GM21423 (cell line): ENCODE data around the gene LIMS2.
A peak's percentile ranks its signal among the peaks of the same experiment; 100 is the strongest.

Experiments
- ATAC-seq: cut with Tn5 transposase; IDR thresholded peaks from one replicate; pipeline ENCODE4 v1.9.1; 2021; ENCODE audit warnings: mild to moderate bottlenecking, moderate library complexity; ENCODE audit not compliant: unreplicated experiment

The LIMS2 gene

DNA sequence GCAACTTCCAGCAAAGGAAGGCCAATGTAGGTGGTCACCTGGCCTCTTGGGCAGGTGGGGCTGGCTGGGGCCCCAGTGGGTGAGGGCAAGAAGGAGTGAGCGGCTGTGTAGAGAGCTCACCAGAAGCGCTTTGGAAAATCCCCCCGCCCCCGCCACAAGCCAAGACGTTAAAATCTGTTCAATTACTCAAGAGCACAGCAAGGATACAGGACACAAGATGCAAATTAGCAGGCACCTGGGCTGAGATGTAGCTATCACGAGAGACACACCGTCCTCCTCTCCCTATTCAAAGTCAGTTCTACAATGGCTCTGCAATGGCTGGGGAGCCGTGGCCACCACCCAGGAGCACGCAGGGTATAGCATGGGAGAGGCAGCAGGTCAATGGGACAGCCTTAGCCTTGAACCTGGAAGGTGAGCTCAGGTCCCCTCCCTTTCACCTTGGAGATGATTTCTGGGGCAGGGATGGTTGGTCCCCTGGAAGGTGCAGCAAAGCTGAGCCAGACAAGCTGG lies 67.9 kb downstream of the LIMS2 start:
- ATAC-seq, result no peak

GRCh38 chr2:127606625-127607398 lies 68.5 kb downstream of the LIMS2 start:
- no peak for ATAC-seq

- ATAC-seq, result no peak
These were observed 69.6 kb downstream of the LIMS2 start for GRCh38 chr2:127605691-127606263.

GRCh38 chr2:127604986-127605385 lies 70.3 kb downstream of the LIMS2 start:
- no peak for ATAC-seq

GRCh38 chr2:127599211-127599610 lies 76.1 kb downstream of the LIMS2 start:
- ATAC-seq, result no peak

DNA sequence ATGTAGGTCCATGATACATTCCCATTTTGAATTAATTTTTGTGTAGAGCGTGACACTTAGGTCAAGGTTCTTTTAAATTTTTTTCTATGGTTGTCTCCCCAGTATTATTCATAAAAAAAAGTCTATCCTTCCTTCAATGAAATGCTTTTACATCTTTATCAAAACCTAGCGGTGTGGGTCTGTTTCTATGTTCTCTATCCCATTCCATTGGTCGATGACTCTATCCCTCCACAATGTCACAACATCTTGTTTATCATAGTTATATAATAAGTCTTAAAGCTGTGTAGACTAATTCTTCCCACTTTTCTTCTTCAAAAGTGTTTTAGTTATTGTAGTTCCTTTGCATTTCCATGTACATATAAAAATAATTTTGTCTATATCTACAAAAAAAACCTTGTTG lies 76.6 kb downstream of the LIMS2 start:
- no peak for ATAC-seq

- no peak for ATAC-seq
These were observed 77.3 kb downstream of the LIMS2 start for GRCh38 chr2:127597984-127598380.

- no peak for ATAC-seq
These were observed 78.0 kb downstream of the LIMS2 start for GRCh38 chr2:127597046-127597983.

DNA sequence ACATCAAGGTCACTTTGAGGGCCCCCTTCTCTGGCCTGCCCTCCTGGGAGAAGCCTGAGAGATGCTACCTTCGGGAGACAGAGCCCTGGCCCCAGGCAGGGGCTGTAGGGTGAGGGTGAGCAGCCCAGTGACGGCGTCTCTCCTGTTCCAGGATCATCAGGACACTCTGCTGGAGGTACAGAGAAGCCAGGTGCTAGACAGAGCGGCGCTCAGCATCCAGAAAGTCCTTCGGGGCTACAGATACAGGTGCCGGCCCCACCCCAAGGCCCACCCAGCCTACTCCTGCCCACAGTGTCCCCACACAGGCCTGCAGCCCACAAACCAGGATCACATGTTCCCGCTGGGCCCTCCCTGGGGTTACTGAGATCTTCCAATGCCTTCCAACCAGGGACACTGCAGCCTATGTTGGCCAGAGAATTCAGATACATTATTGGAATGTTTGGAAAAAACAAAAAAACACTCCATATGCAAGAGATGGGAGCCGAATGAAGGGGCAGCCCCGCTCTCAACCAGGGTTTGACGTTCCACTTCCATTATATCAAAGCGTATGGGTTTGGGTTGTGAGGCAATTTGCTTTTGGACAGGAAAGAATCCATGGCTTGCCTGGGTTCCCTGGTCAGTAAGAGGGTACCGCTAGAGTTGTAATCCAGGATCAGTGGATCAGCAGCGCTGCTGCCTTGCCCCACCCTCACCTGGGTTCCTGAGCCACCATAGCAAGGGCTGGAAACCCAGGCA lies 78.9 kb downstream of the LIMS2 start:
- ATAC-seq, result no peak

DNA sequence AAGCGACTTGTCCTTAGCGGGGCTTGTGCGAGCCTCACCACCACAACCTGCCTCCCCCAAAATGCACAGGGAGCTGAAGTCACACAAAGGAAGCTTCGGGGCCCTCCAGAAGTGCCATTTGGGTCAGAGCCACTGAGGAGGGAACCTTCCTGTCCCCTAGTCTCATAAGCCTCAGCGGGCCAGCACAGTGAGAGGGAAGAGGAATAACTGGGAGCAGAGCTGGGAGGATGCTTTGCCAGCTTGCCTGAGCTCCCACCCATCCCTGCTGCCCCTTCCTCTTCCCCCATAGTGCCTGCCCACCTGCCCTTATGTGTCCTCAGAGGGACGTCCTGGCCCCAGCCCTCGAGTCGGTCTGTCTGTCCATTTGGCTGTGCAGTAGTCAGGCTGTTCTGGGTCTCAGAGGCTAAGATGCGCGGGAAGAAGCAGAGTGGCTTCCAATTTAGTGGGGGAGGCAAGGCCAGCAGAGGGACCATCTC lies 81.2 kb downstream of the LIMS2 start:
- ATAC-seq, result no peak

GRCh38 chr2:127593228-127594115 lies 81.9 kb downstream of the LIMS2 start:
- ATAC-seq, result no peak

DNA sequence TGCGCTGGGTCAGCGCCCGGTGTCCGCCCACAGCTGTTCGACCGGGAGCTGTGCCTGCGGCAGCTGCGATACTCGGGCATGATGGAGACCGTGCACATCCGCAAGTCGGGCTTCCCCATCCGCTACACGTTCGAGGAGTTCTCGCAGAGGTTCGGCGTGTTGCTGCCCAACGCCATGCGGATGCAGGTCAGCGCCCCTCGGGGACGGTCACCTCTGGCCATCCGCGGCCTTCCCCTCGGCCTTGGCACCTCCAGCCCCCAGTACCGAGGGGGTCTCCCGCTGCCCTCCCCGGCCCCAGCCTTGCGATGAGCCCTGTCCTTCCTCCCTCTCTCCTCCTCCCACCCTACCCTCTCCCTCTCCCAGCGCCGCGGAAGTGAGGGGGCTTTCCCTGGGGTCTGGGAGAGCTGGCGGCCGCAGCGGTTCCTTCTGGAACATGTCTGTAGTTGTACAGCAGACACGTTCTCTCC lies 82.5 kb downstream of the LIMS2 start:
- ATAC-seq, result no peak

DNA sequence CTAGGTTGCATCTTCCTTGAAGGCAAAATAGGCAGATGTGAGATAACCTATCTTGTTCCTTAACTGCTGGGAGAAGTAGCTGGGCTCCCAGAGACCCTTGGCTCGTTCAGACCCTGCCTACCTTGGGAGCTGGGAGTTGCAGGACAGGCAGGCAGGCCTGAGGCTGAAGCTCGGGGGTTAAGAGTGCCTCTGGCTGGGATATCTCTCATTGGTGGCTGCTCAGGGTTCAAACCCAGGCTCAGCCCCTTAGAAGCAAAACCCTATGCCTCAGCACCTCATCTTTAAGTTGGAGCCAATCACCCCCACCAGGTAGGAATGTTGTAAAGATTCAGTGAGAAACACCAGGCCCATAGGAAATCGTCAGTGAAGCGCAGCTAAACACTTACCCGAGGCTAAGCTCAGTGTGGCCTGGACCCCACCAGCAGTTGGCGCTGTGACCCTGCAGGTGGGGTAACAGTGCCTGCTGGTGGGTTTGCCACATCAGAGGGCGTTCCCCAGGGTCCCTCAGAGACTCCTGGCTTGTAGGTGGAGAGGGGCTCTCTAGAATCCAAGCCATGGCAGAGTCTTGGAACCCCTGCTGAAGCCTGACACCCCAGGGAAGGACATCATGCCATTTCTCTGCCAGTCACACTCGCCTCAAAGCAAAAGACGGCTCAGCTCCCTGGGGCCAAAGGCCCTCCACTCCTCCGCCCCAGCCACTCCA lies 84.0 kb downstream of the LIMS2 start:
- peak; percentile 87 for ATAC-seq

GRCh38 chr2:127590386-127591190 lies 84.7 kb downstream of the LIMS2 start:
- no peak for ATAC-seq

- ATAC-seq, result no peak
These were observed 85.5 kb downstream of the LIMS2 start for GRCh38 chr2:127589841-127590240.

- ATAC-seq, result no peak
These were observed 86.0 kb downstream of the LIMS2 start for GRCh38 chr2:127589358-127589757.
